Islet of Langerhans (tissue), 1 donor: Measurements from ENCODE around the gene ABCB6.

ENCODE experiments used
- FAIRE-seq: peaks from one replicate; lab custom pipeline; 2011; peaks lifted over from hg19 to GRCh38; lab: Jason Lieb, UNC

ABCB6 gene

DNA sequence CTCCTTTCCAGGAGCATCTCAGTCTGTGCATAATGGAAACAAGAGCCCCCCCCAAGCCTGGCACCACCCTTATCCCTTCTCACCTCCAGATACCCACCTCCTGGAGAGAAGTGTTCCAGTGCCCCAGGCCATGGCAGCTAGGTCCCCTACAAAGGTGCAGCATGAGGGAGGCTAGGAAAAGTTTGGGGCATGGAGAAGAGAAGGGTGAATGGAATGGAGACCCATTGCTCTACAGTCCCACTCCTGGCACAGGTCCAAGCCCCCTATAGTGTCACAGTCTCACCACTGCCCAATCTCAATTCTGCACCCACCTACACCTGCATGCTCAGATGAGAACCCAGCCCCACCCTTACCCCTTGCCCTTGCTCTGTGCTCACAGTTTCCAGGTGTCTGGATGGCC, 49.8 kb downstream of the ABCB6 start:
- FAIRE-seq, result no peak

DNA sequence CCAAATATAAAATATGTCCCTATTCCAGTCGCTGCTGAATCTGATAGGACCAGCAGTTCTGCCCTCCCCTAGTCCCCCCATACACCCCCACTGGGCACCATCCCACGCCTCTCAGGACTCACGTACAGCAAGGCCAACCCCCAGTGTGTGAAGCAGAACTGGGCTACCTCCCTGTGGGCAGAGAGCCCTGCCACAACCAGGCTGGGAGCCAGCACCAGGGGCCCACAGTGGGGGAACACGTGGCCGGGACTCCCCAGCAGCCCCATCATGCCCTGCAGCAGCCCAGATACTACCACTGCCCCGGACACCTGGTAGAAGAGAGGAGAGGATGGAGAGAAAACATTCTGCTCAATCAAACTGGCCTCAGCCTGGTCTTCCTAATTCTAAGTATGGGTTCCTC, 50.2 kb downstream of the ABCB6 start:
- no peak for FAIRE-seq

DNA sequence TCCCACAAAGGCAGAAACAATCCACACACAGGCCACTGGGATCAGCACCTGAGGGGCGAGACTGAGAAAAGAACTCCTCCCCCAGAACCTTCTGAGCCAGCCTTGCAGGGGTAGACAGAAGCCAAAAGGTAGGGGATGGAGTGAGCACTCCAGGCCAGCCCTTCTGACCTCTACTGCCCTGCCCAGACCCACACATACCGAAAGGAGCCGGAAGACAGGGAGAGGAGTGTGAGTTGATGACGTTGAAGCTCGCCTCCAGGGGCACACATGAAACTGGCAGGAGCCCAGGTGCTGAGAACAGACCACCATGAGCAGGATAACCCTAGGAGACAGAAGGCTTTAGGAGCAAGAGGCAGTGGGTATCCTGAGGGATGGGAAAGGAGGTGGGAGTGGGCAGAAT, 50.8 kb downstream of the ABCB6 start:
- no peak for FAIRE-seq

DNA sequence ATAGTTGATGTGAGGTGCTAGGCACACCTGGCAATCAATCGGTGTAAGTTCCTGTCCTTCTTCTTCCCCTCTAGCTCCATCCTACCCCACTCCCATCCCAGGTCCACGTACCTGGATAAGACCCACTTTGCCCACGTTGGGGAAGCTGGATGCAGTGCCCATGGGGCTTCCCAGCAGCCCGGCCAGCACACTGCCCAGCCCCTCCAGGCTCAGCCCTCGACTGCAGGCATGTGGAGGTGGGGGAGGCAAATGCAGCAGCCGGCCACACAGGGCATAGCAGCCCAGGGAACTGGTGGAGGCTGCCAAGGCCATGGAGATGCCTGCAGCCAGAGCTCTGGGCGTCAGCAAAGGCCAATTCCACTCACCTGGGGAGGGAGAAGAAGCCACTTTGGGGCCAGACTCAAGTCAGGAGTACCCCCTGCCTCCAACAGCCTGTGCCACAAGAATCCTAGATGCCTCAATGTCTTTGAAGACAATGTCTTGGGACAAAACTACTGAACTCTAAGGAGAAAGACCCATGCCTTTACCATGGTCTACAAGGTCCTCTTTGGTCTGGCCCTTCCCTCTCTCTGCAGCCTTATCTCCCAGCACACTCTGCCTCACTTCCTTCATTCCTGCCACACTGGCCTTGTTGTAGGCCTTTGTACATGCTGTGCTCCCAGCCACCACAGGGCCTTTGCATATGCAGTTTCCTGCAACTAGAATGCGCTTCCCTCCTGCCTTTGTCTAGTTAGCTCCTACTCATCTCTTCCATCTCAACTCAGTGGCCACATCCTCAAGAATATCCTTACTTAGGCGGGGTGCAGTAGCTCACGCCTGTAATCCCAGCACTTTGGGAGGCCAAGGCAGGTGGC, 53.5 kb downstream of the ABCB6 start:
- FAIRE-seq, result no peak

DNA sequence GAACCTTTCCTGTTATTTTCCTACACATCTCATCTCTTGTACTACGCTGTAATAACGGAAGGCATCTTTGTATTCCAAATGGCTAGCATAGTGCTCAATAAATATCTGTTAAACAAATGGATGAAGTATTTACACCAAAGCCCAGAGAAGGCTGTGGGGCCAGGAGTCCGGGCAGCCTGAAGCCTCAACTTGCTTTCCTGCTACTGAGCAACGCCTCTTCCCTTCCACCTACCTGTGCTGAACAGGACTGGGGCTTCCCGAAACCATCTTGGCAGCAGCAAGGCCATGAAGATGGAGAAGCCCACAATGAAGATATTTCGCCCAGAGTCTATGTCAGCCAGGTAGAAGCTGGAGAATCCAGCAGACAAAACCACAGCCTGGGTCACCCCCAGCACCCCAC, 55.6 kb downstream of the ABCB6 start:
- FAIRE-seq, result no peak

DNA sequence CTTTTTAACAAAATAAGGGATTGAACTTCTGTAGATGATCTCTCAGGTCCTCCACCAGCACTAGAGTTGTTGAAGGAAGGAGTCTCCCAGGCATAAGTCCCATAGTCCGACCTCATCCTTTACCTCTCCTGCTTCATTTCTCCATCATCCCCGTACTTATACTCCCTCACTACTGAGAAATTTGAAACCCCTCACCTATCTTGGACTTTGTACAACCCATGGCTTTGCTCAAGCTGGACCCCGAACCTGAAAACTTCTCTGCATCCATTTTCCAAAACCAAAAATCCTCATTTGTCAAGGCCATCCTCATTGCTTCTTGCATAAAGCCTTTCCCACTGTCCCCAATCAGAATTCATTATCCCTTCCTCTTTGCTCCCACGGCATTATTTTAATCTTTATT, 57.7 kb downstream of the ABCB6 start:
- no peak for FAIRE-seq

DNA sequence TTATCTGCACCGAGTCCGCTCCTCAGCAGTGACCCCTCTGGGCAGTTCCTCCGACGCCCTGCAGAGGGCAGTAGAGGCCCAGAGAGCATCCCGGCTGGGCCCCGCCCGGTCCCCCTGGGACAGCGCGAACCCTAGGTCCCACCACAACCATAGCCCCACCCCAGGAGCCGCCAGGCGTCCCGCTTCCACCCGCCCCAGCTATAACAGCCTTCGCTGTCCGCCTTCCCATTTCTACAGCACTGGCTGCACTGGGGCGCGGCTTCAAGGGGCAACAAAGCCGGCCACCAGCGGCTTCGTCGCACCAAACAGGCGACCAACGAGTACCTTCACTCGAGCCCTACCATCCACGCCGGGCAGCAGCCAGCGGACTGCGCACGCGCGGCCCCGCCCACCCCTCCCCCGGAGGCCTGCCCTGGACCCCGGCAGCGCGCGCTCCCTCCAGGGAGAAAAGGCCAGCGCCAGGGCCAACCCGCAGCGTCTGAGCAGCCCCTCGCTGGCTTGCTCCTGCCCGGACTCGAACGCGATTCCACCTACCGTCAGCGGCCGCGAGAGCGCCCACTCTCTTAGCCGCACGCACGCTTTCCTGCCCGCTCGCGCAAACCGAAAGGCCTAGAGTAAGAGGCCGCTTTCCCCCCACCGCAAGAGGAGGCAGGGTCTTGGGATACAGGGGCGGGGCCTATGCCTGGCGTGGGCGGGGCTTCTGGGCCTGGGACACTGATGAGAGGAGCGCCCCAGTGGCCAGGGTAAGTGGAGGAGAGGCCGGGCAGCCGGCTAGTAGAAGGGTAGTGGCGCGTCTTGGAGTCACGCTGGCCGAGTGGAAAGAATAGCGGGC, 58.4 kb downstream of the ABCB6 start, which contains the start of gene NHEJ1:
Gene NHEJ1 (minus strand): TSS at position 630 of the 832 bp plus-strand sequence. CDS start 2,453 bp downstream, outside the sequence.
- no peak for FAIRE-seq
